HG02678 (cell line): ENCODE data around the gene NSD2.

Experiments used
- ATAC-seq: cut with Tn5 transposase; IDR thresholded peaks from one replicate; pipeline ENCODE4 v1.9.1; 2021; ENCODE audit warnings: mild to moderate bottlenecking, moderate library complexity; ENCODE audit not compliant: unreplicated experiment

Gene NSD2

DNA sequence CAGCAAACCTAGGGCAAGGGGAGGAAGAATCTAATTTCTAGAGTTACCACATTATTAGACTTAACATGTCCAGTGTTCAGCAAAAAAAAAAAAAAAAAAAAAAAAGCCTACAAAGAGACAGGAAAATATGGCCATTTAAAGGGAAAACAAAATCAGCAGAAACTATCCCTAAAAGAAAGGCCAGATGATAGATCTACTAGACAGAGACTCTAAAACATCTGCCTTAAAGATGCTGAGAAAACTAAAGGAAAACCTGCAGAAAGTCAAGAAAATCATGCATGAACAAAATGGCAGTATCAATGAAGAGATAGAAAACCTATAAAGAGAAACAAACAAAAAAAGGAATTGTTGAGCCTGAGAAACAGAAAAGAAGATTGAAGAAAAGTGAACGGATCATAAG is 93.8 kb downstream of the NSD2 start:
- no peak for ATAC-seq

GRCh38 chr4:1967512-1968149 is 96.4 kb downstream of the NSD2 start:
- no peak for ATAC-seq

DNA sequence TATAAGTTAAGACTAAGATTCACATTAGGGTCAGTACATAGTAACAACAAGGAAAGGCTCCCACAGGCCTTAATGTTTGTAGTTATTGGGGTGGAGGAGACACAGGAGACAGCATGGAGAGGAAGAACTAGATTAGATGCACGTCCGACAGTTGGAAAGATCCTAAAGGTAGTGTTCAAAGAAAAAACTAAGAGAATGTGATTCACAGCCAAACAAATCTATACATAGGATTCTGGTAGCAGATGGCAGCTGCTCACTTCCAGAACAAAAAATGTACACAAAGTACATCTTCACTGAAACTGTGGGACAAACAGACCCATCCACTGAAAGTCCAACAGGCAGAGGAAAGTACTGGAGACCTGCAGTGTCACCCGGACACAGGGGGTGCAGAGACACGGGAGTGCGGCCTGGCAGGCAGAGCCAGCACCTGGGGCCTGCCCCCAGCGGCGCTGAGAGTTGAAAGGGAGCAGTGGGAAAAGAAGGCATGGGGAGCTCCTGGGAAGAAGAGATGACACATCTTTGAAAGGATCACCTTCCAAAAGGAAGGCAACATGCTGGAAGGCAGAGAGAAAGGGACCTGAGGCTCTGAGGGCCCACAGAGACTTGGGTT is 97.6 kb downstream of the NSD2 start:
- no peak for ATAC-seq

- ATAC-seq, result no peak
These were observed 98.9 kb downstream of the NSD2 start for GRCh38 chr4:1969928-1970723.

GRCh38 chr4:1970926-1971325 is 99.7 kb downstream of the NSD2 start:
- ATAC-seq, result no peak

DNA sequence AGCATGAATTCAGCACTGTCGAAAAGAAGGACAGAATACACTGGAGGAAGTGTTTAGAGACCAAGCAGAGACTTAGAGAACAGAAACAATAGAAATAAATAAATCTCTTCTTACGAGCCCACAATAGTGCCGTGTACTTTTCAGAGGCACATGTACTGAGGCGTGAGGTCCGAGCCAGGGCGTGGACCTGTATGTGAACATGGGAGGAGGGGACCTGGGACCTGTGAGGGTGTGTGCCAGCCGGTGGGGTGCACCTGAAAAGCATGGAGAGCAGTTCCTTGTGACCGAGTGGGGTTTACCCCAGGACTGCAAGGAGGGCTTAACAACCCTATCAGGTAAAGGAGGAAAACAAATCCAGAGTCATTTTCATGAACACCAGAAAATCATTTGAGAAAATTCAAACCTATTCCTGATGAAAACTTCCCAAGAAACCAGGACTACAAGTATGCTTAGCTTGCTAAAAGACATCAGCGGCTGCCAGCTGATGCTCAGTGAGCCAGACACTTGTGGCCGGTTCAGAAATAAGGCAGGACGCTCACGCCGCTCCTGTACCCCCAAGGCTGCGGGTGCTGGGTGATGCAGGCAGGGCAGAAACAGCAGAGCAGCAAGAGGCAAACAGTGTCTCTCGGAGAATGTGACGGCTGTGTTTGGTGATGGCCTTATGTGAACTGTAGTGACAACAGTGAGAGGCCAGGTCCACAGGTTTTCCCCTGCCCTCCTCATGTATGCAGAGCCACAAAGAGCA is 100.4 kb downstream of the NSD2 start:
- no peak for ATAC-seq

GRCh38 chr4:1972414-1972813 is 101.2 kb downstream of the NSD2 start:
- ATAC-seq, result no peak

DNA sequence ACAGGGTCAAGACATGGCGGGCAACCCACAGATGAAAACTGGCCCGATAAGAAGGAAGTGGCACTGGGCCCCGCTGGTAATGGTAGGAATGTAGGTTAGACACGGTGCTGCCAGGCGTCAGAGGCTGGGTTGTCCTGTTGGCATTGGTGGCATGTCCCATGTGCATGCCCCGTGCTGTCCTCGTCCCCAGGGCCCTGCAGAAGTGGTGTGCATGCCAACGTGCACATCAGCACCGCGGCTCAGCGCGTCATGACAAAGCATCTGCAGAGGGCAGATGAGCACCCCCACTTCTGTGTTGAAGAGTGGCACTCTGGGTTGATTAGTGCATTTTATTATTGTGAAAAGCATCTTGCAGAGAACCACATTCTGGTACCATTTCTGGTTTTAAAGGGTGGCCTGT is 102.0 kb downstream of the NSD2 start:
- no peak for ATAC-seq

- ATAC-seq, result no peak
These were observed 102.5 kb downstream of the NSD2 start for GRCh38 chr4:1973661-1974060.

- no peak for ATAC-seq
These were observed 103.6 kb downstream of the NSD2 start for GRCh38 chr4:1974840-1975239.

GRCh38 chr4:1975391-1975801 is 104.2 kb downstream of the NSD2 start:
- ATAC-seq, result no peak

- ATAC-seq, result no peak
These were observed 104.7 kb downstream of the NSD2 start for GRCh38 chr4:1975880-1976279.

DNA sequence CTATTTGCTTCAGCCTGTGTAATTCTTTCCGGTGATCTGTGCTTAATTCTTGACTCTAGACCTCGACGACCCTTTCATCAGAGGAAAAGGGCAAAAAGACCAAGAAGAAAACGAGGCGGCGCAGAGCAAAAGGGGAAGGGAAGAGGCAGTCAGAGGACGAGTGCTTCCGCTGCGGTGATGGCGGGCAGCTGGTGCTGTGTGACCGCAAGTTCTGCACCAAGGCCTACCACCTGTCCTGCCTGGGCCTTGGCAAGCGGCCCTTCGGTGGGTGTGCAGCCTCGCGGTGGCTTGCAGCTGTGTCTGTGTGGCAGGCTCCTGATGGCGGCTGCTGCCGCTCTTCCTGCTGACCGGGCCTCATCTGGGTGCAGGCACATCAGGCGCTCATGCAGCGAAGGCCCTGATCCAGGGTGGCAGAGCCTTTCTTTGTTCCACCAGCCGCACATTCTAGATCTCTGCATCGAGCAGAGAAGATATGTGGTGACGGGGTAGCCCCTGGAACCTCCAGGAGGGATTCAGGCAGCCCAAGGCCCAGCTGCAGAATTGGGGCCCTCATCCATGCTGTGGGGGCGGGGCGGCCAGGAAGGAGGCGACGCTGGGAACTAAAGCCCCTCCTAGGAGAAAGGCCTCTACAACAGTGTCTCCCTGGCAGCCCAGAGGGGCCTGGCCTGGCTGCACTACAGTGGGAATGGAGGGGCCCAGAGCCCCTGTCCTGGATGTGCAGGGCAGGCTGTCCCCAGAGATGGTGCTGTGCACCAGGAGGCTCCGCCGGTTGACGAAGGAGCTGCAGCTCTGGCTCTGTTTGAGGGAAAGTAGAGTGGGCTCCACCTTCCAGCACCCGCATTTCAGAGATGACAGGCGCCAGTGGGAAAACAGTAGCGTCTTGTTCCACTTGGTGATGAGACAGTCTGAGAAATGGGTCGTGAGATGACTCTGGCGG is 105.5 kb downstream of the NSD2 start:
- no peak for ATAC-seq

GRCh38 chr4:1978226-1978625 is 107.0 kb downstream of the NSD2 start:
- ATAC-seq, result no peak

DNA sequence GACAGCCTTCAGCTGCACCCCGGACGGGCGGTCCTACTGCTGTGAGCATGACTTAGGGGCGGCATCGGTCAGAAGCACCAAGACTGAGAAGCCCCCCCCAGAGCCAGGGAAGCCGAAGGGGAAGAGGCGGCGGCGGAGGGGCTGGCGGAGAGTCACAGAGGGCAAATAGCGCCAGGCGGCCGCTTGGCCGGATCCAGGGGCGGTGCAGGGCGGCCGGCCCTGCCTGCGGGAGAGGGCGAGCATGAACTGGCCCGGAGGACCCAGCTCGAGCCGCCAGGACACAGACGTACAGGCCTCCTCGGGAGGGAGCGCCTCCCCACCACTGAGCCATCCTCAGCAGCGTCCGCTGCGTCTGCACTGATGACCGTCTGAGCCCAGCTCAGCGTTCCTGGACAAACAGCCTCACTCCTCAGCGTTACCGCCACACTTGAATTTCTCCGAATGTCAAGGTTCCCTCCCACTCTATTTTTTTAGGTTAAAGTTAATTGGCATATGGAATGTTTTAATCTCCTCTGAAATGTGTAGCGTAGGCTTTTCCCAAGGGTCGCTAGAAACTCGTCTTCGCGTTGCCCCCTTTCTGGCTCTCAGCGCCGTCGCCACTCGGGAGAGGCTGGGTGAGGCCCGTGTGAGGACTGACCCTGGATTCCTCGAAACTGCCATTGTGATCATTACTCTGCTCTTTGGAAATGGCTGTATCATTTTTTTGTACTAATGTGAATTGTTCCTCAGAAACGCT is 107.7 kb downstream of the NSD2 start:
- no peak for ATAC-seq

- no peak for ATAC-seq
These were observed 108.4 kb downstream of the NSD2 start for GRCh38 chr4:1979477-1980196.

DNA sequence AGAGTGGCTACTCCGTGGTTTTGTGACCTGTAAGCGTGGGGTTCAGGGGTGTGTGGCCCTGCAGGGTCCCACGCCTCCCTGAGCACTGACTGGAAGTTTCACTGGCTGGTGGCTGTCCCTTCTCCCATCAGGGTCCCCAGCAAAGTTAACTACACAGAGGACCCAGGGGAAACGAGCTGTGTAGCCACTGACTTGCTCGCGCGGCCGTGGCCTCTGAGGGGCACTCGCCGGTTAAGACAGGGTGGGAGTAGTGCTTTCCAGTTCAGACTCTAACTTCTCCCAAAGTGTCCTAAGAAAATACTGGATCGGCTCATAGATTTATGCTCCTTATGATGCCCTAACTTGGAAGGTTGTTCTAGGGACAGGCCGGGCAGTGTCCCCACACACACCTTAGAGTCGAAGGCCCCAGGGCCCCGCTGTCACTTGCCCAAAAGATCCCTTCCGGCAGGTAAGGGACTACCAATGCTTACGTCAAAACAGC is 109.4 kb downstream of the NSD2 start:
- ATAC-seq, result no peak

DNA sequence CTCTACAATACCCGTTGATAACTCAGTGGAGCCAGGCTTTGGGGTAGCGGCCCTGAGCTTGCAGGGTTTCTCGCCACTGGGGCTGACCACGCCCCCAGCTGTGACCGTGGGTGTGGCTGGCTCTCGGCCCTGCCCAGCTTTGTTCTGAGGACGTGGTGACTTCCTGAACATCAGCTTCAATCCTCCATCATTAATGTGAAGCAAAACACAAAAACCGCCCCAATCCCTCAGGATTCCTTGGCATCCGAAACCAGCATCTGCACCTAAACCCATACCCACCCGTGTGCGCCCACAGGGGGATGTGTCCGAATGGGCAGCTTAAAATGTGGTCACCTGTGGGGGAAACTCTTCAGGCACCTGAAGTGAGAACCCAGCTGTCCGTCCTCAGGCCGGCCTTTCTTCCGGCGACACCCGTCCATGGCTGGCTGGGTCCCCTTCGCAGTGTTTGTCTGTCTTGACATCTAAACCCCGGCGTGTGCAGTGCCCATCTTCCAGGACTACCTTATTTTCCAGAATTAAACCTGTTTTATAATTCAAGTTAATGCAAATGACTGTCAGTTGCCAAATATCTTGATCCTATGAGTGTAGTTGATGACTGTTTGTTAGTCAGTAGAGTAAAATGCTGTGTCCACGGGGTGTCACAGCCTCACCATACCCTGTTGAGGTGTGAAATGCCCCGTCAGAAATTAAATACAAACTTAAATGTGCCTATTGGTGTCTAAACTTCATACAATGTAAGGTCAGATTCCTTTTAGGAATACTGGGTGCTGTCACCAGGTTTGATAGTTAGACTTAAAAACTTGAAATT is 110.3 kb downstream of the NSD2 start:
- ATAC-seq, result no peak
